NCI-H82 treated with DMSO at 0.1 percent for 48 hours (cell line): Measurements from ENCODE around the gene STOX2.

Experiments used
- DNase-seq: peaks from one replicate; lab custom pipeline; 2025; ENCODE audit not compliant: unreplicated experiment; lab: John Stamatoyannopoulos, UW

Gene STOX2

GRCh38 chr4:183888564-183888963, 16.5 kb upstream of the STOX2 start:
- DNase-seq: no peak

DNA sequence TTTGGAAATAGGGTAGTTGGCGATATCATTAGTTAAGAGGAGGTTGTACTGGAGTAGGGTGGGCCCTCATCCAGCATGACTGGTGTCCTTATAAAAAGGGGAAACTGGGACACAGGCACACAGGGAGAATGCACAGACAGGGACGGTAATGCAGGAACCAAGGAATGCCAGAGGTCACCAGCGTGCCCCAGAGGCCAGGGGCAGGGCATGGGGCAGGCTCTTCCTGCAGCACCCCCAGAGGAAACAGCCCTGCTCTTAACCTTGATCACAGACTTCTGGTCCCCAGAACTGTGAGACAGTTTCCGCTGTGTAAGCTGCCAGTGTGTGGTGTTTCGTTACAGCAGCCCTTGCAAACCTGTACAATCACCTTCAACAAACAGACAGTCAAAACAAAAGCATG, 15.9 kb upstream of the STOX2 start:
- no peak for DNase-seq

- DNase-seq: no peak
Measured at GRCh38 chr4:183897193-183897592, 7.9 kb upstream of the STOX2 start.

- no peak for DNase-seq
Measured at GRCh38 chr4:183898456-183898855, 6.7 kb upstream of the STOX2 start.

DNA sequence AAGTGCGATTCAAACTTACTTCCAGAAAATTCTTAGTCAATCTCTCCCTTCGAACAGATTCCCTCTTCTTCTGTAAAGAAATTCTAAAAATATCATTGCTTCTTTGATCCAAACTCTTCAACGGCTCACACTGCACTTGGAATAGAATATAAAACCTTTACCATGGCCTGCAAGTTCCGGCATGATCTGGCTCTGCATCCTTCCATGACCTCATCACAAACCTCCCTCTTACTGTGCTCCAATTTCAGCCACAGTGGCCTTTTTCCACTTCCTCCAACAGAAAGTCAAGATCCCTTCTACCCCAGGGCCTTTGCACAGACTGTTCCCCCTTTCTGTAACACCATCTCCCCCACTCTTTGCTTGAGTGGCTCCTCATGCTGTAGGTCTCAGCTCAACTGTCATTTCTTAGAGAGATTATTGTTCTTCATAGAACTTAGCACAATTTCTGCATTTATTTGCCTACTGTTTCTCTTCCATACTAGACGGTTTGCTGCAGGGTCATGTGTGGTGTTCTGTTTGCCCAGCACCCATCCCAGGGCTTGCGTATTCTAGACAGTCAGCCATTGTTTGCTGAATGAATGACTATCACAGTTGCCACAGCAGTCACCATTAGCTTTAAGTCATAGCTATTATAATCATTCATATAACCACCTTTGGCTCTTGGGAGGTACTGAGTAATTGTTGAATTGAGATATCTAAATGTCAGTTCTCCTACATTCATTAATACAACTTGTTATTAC, 1.9 kb upstream of the STOX2 start:
- DNase-seq: no peak

DNA sequence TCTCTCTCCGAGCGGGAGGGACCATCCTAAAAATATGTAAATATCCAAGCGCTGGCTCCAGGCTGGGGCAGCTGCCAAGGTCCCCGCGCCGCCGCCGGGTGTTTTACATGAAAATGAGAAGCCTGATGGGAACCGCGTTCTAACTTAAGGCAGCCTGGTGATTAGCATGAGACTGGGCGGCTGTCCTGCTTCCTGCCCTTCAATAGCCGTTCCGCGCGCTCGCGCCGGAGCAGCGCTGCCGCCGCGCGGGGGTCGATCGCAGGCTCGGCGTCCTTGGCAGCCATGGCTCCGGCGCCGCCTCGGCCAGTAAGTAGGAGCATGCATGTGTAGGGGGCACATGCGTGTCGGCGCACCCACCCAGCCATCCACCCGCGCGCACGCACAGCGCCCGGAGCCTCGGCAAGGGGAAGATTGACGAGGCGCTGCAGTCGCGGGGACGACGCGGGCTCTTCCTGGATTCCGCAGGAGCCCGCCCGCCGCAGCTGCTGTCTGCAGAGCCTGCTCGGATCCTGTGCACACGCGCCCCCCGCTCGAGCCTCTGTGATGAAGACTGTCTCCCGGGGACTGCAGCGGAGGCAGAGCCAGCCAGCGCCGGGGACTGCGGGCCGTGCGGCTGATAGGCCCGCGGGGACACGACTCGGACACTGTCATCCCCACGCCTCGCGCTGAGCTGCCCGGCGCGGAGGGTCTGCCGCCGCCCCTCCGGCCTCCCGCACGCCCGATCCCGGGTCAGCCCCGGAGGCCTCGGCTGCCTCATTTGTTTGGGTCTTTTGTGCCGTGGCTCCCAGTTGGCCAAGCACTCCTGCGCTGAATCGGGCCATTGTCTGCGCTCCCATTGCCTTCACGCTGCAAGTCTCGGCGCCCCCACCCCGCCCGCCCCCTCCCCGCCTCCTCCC, 734 bp downstream of the STOX2 start:
- peak; percentile 2 for DNase-seq

DNA sequence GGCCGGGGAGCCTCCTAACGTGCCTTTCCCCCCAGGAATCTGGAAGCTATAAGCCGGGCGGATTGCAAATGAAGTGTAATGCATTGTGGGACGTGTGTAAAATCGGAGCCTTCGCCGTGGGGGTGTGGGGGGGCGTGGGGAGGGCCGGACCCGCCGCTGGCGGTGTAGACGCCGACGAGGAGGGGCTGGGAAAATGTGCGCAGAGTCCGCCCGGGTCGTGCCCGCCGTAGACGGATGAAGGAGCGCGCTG, 1.3 kb downstream of the STOX2 start:
- no peak for DNase-seq

DNA sequence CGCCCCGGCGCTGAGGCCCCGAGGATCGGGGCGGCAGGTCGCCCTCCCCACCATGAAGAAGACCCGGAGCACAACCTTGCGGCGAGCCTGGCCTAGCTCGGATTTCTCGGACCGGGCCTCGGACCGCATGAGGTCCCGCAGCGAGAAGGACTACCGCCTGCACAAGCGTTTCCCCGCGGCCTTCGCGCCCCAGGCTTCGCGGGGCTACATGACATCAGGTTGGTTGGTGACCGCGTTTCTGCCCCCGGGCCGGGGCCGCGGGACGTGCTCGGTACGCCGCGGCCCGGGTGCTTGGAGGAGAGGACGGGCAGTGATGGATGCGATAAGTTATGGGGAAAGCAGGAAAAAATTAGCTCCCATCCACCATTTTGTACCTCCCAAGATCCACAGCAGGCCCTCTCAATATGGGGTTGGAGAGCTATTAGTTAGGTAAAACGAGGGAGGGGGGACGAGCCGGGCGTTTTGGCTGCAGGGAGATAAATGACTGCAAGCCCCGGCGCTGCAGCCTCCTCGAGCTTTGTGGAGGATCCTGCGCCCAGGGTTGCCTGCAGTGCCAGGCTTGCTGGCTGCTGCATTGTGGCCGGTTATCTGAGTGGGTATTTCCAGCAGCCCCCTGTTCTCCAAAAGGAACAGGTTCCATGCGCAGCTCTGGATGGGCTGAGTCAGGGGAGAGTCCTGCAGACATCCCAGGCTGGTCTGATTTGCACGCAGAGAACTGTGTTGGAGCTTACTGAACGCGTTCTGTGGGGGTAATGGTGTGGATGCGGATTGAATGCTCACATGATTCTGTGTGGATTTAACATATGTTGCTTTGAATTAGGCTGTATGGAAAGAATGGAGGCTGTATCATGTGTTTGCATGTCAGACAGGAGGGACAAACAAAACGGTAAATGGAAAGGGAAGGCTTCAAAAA, 1.9 kb downstream of the STOX2 start:
- DNase-seq: no peak

- DNase-seq: no peak
Measured at GRCh38 chr4:183907871-183908683, 3.0 kb downstream of the STOX2 start.

DNA sequence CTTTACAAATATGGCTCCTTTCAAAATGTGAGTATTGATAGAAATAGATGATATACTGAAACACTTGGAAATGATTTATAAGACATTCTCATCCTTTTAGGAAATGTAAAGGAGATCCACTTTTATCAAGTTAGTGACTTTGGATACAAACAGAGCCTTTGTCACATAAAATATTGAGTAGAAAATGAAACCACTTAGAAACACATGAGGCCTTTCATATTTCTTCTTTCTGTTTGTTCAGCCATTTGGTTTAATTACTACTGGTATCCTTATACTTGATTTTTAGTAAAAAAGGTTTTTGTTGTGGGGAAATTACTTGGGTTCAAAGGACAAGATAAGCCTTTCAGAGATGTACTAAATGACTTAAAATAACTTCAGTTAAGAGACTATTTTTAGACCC, 4.1 kb downstream of the STOX2 start:
- DNase-seq: no peak

DNA sequence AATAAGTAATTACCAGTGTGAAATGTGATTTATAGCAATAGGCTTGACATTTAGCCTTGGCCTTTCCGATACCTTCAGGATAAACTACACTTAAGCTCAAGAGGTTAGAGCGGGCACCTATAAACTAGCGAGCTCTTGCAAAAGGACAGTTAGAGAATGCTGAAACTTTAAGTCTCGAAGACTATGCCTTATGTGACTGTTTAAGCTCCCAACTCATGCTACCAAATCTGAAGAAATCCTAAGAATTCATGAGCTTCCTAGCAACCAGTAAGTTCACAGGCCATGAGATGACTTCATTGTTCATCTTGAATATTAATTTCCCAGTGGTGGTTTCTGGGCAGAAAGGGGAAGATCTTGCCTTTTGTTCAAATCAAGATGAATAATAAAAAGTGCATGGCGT, 4.7 kb downstream of the STOX2 start:
- no peak for DNase-seq

- no peak for DNase-seq
Measured at GRCh38 chr4:183912585-183912984, 7.5 kb downstream of the STOX2 start.

- no peak for DNase-seq
Measured at GRCh38 chr4:183915976-183916375, 10.9 kb downstream of the STOX2 start.

DNA sequence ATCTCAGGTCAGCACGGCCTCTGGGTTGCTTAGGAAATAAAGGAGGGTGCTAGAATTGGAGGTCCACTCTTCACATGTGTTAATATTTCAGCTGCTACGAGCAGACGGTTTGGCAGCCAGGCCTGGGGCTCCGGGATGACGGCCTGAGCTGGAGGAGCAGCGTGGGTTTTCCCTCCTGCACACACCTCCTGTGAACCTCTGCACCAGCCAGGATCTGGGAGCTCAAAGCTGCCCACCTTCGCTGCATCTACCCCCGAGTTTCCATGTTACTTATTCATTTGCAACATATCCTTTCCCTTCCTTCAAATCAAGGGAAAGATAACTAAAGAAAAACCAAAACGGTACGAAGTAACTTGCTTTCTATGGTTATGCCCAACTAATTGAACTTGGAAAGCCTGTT, 13.6 kb downstream of the STOX2 start:
- no peak for DNase-seq

- no peak for DNase-seq
Measured at GRCh38 chr4:183919141-183919540, 14.0 kb downstream of the STOX2 start.

GRCh38 chr4:183920512-183920911, 15.4 kb downstream of the STOX2 start:
- DNase-seq: peak; percentile 85

DNA sequence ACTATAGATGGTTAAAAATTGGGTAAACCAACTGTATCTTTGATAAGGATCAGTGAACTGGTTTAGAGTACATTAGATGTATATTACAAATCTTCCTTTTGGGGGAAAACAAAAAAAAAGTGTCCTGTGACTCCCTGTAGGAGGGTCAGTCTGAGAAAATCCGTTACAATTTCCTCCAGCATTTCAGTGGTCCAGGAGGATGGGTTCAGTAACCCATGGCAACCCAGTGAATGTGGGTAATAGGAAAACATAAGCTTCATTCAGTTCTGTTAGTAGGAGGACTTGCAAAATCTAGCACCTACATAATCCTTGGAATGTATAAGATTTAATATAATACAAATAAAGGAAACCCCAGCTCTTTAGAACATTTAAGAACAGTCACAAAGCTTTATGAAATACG, 16.2 kb downstream of the STOX2 start:
- no peak for DNase-seq

DNA sequence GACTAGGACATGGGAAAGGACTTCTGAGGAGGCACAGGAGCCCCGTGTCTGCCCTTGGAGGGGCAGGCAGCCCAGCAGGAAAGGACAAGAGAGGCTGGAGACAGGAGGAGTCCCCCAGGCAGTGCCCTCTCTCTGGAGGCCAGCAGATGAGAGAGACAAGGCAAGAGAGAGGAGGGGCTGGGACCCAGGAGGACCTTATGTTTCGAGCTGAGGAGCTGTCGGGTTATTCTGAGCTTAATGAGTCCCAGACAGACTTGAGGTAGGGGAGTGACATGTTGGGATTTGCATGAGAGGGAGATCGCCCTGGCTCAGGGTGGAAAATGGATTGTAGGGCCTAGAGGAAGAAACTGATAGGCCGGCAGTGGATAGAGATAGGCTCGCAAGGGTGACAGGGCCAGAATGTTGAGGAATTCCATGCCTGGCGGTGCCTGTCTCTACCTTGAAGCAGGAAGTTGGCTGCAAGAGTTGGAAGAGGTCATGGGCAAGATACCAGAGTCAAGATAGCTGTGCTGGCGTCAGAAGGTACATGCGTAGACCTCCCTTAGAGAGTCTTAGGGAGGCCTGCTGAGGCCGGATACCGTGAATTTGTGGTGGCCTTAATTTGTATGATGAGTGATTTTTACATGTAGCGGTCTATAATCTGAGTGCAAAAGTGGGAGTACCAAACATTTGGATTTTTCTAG, 19.4 kb downstream of the STOX2 start:
- no peak for DNase-seq

GRCh38 chr4:183926950-183927349, 21.8 kb downstream of the STOX2 start:
- no peak for DNase-seq

GRCh38 chr4:183932576-183932975, 27.5 kb downstream of the STOX2 start:
- DNase-seq: no peak
